ENCODE measurements around the gene RAP2B.
A peak's percentile ranks its signal among the peaks of the same experiment; 100 is the strongest.
"Not testable (repeated sequence)": the region's sequence is repeated elsewhere in the genome, so short reads cannot be mapped to it uniquely, and the experiment has no call there.

Gene RAP2B

GRCh38 chr3:153161714-153162512 lies at the start of gene RAP2B:
Gene RAP2B, plus strand, starts transcription at chr3:153162226. Its CDS starts 468 bp downstream, at chr3:153162694.
- peak; percentile 92 for DNase-seq

- DNase-seq: no peak
These were observed 48.5 kb upstream of the RAP2B start for GRCh38 chr3:153113541-153113940.

GRCh38 chr3:153114270-153114669 lies 47.8 kb upstream of the RAP2B start:
- not testable (repeated sequence) for DNase-seq

GRCh38 chr3:153115326-153115725 lies 46.7 kb upstream of the RAP2B start:
- DNase-seq: no peak

GRCh38 chr3:153127788-153128187 lies 34.2 kb upstream of the RAP2B start:
- no peak for DNase-seq

GRCh38 chr3:153129426-153129825 lies 32.6 kb upstream of the RAP2B start:
- no peak for DNase-seq

- no peak for DNase-seq
These were observed 32.2 kb upstream of the RAP2B start for GRCh38 chr3:153129866-153130265.

- DNase-seq: no peak
These were observed 31.6 kb upstream of the RAP2B start for GRCh38 chr3:153130312-153130977.

GRCh38 chr3:153137626-153138025 lies 24.4 kb upstream of the RAP2B start:
- DNase-seq: no peak

- DNase-seq: no peak
These were observed 23.5 kb upstream of the RAP2B start for GRCh38 chr3:153138276-153139210.

GRCh38 chr3:153142961-153143360 lies 19.1 kb upstream of the RAP2B start:
- DNase-seq: no peak

- DNase-seq: no peak
These were observed 18.0 kb upstream of the RAP2B start for GRCh38 chr3:153144071-153144470.

GRCh38 chr3:153144779-153145178 lies 17.2 kb upstream of the RAP2B start:
- no peak for DNase-seq

GRCh38 chr3:153145454-153145853 lies 16.6 kb upstream of the RAP2B start:
- DNase-seq: no peak

GRCh38 chr3:153146191-153147053 lies 15.6 kb upstream of the RAP2B start:
- no peak for DNase-seq

- DNase-seq: no peak
These were observed 11.0 kb upstream of the RAP2B start for GRCh38 chr3:153150991-153151390.

GRCh38 chr3:153155786-153156185 lies 6.2 kb upstream of the RAP2B start:
- not testable (repeated sequence) for DNase-seq

- DNase-seq: no peak
These were observed 3.8 kb upstream of the RAP2B start for GRCh38 chr3:153158189-153158588.

- DNase-seq: no peak
These were observed 2.9 kb upstream of the RAP2B start for GRCh38 chr3:153158961-153159735.

- no peak for DNase-seq
These were observed 2.1 kb upstream of the RAP2B start for GRCh38 chr3:153159771-153160397.

Data from activated T-cell treated with anti-CD3 and anti-CD28 coated beads for 4 hours (primary cell).